ENCODE data around the gene SLC44A3. TPM values are rescaled to one million over a fixed set of nuclear protein-coding genes. Genes with fewer than 3 reads are reported as not detected.

Gene SLC44A3
- total RNA-seq, 2 donors from 2014 or later, result 5.5 to 6.3 TPM

GRCh38 chr1:94873520-94874351, 53.6 kb downstream of the SLC44A3 start:
- no peak for DNase-seq
- no peak overlapping the region for H3K4me3 Mint-ChIP-seq
- Histone ChIP-seq H3K27ac (ENCODE audit: low read depth, low read length) (peak overlapping the region; percentile 57), H3K27me3 (ENCODE audit: control insufficient read depth, insufficient read depth, low read length, poor library complexity, severe bottlenecking) (no peaks in the 10 kb centered on the region), H3K4me3 (ENCODE audit: low read length) (no peak overlapping the region), H3K36me3 (ENCODE audit: control insufficient read depth, insufficient read depth, low read length) (no peaks in the 10 kb centered on the region), H3K9me3 (ENCODE audit: control insufficient read depth, low read length) (no peaks in the 10 kb centered on the region), H3K9ac (ENCODE audit: extremely low read depth, low read length, poor library complexity, severe bottlenecking) (no peak overlapping the region), H3K4me1 (ENCODE audit: control insufficient read depth, insufficient read depth, low read length) (no peaks in the 10 kb centered on the region)
- peaks cover 2% of the 10 kb centered on the region for H3K36me3 Mint-ChIP-seq (ENCODE audit: low read depth)
- no peak for TF ChIP-seq CTCF (conservative IDR thresholded peaks at IDR 0.05)
- WGBS, 2 experiments (ENCODE audit: insufficient coverage in 1 of 2, insufficient read length in 1 of 2), result 91 to 97% methylated on average over 5 to 7 of the region's 7 CpGs
- no peaks in the 10 kb centered on the region for H3K9me3 Mint-ChIP-seq
- no peak overlapping the region for H3K27ac Mint-ChIP-seq
- H3K4me1 Mint-ChIP-seq, result no peaks in the 10 kb centered on the region
- H3K27me3 Mint-ChIP-seq (ENCODE audit: insufficient read depth), result peaks cover 7% of the 10 kb centered on the region

- Mint-ChIP-seq H3K9me3 (no peaks in the 10 kb centered on the region), H3K27me3 (ENCODE audit: insufficient read depth) (peaks cover 7% of the 10 kb centered on the region), H3K4me3 (no peak overlapping the region), H3K36me3 (ENCODE audit: low read depth) (peaks cover 2% of the 10 kb centered on the region), H3K27ac (no peak overlapping the region), H3K4me1 (no peaks in the 10 kb centered on the region)
- Histone ChIP-seq H3K9me3 (ENCODE audit: control insufficient read depth, low read length) (no peaks in the 10 kb centered on the region), H3K27ac (ENCODE audit: low read depth, low read length) (peak overlapping the region; percentile 57), H3K4me3 (ENCODE audit: low read length) (no peak overlapping the region), H3K9ac (ENCODE audit: extremely low read depth, low read length, poor library complexity, severe bottlenecking) (no peak overlapping the region), H3K4me1 (ENCODE audit: control insufficient read depth, insufficient read depth, low read length) (no peaks in the 10 kb centered on the region), H3K27me3 (ENCODE audit: control insufficient read depth, insufficient read depth, low read length, poor library complexity, severe bottlenecking) (no peaks in the 10 kb centered on the region), H3K36me3 (ENCODE audit: control insufficient read depth, insufficient read depth, low read length) (no peaks in the 10 kb centered on the region)
- no peak for DNase-seq
- WGBS, 2 experiments (ENCODE audit: insufficient coverage in 1 of 2, insufficient read length in 1 of 2), result 96 to 100% methylated on average over 1 to 6 of the region's 6 CpGs
- TF ChIP-seq CTCF (conservative IDR thresholded peaks at IDR 0.05), result no peak
These were observed 54.3 kb downstream of the SLC44A3 start for GRCh38 chr1:94874423-94874822.

- H3K27ac ChIP-seq (ENCODE audit: low read depth, low read length), result no peak overlapping the region
- 80 to 95% methylated on average over 1 to 4 of the region's 4 CpGs for WGBS, 2 experiments (ENCODE audit: insufficient coverage in 1 of 2, insufficient read length in 1 of 2)
- H3K4me1 Mint-ChIP-seq, result no peaks in the 10 kb centered on the region
These were observed 55.6 kb downstream of the SLC44A3 start for GRCh38 chr1:94875794-94876193.

More at GRCh38 chr1:94875794-94876193, 55.6 kb downstream of the SLC44A3 start:
- no peak for DNase-seq
- Histone ChIP-seq H3K9me3 (ENCODE audit: control insufficient read depth, low read length) (no peaks in the 10 kb centered on the region), H3K4me1 (ENCODE audit: control insufficient read depth, insufficient read depth, low read length) (no peaks in the 10 kb centered on the region), H3K9ac (ENCODE audit: extremely low read depth, low read length, poor library complexity, severe bottlenecking) (no peak overlapping the region), H3K36me3 (ENCODE audit: control insufficient read depth, insufficient read depth, low read length) (no peaks in the 10 kb centered on the region), H3K4me3 (ENCODE audit: low read length) (no peak overlapping the region), H3K27me3 (ENCODE audit: control insufficient read depth, insufficient read depth, low read length, poor library complexity, severe bottlenecking) (no peaks in the 10 kb centered on the region)
- Mint-ChIP-seq H3K36me3 (ENCODE audit: low read depth) (peaks cover 2% of the 10 kb centered on the region), H3K9me3 (no peaks in the 10 kb centered on the region), H3K27ac (no peak overlapping the region), H3K27me3 (ENCODE audit: insufficient read depth) (peaks cover 7% of the 10 kb centered on the region), H3K4me3 (no peak overlapping the region)
- TF ChIP-seq CTCF (conservative IDR thresholded peaks at IDR 0.05), result no peak
